H1 (cell line): ENCODE measurements around the gene GPT2. TPM values are rescaled to one million over a fixed set of nuclear protein-coding genes. Genes with fewer than 3 reads are reported as not detected.

ENCODE experiments used
- CTCF ChIA-PET: fragments of 300-600 bp; sonication (Branson Sonifier 250); formaldehyde crosslinking; loops from one replicate; lab custom pipeline; 2021; ENCODE audit not compliant: partially characterized antibody; lab: Charles Lee
- POLR2A ChIA-PET: fragments of 300-600 bp; sonication (Branson Sonifier 250); formaldehyde crosslinking; loops from one replicate; lab custom pipeline; 2021; ENCODE audit warnings: inconsistent platforms; ENCODE audit not compliant: partially characterized antibody; lab: Charles Lee
- DNase-seq, 2 experiments: peaks; one replicate each; pipeline versions ENCODE4 v3.0.0 to v3.0.0-alpha.2; 2010 to 2022; ENCODE audit warnings: low spot score in 2 of 2, low read depth in 1 of 2, mixed read lengths in 1 of 2
- FAIRE-seq: peaks from 2 replicates; lab custom pipeline; 2011; peaks lifted over from hg19 to GRCh38; lab: Jason Lieb, UNC
- H2AFZ ChIP-seq: 2 replicates; pipeline ENCODE4 v1.8.1; 2012; ENCODE audit warnings: low read length, inconsistent platforms
- H2AK5ac ChIP-seq: 2 replicates; pipeline ENCODE4 v1.6.1; 2013; ENCODE audit warnings: low read depth, low read length
- H2BK120ac ChIP-seq: replicated peaks from 2 replicates; pipeline ENCODE3; 2013; ENCODE audit warnings: low read depth, low read length, inconsistent platforms
- H2BK12ac ChIP-seq: 2 replicates; pipeline ENCODE4 v1.6.1; 2013; ENCODE audit warnings: low read depth, low read length
- H2BK15ac ChIP-seq: 2 replicates; pipeline ENCODE4 v1.6.1; 2013; ENCODE audit warnings: low read length
- H2BK20ac ChIP-seq: 2 replicates; pipeline ENCODE4 v1.6.1; 2013; ENCODE audit warnings: low read length
- H2BK5ac ChIP-seq: 2 replicates; pipeline ENCODE4 v1.6.1; 2013; ENCODE audit warnings: low read depth, low read length
- H3K14ac ChIP-seq: 2 replicates; pipeline ENCODE4 v1.6.1; 2013; ENCODE audit warnings: inconsistent platforms; ENCODE audit not compliant: insufficient read length
- H3K18ac ChIP-seq: 2 replicates; pipeline ENCODE4 v1.6.1; 2013; ENCODE audit warnings: low read length; ENCODE audit errors: extremely low read depth
- H3K23ac ChIP-seq: 2 replicates; pipeline ENCODE4 v1.6.1; 2013; ENCODE audit warnings: inconsistent platforms; ENCODE audit not compliant: insufficient read length
- H3K23me2 ChIP-seq: 2 replicates; pipeline ENCODE4 v1.6.1; 2013; ENCODE audit warnings: low read depth, low read length
- H3K27ac ChIP-seq: 2 replicates; pipeline ENCODE4 v1.6.1; 2011; ENCODE audit warnings: low read depth, low read length, inconsistent platforms
- H3K27me3 ChIP-seq, 4 experiments: replicated peaks in 1 of 4; 1 replicate in 1 of 4; 2 replicates in 3 of 4; pipeline versions ENCODE4 v1.6.1 to v1.8.1; 2011 to 2013; ENCODE audit warnings: low read length in 3 of 4, mild to moderate bottlenecking in 3 of 4, inconsistent platforms in 2 of 4, mixed read lengths in 2 of 4, moderate library complexity in 1 of 4; ENCODE audit not compliant: control insufficient read depth in 3 of 4, insufficient read depth in 3 of 4; ENCODE audit errors: extremely low read depth in 1 of 4
- H3K36me3 ChIP-seq, 4 experiments: 2 replicates each; pipeline versions ENCODE4 v1.6.1 to v1.8.1; 2011 to 2013; ENCODE audit warnings: mild to moderate bottlenecking in 4 of 4, low read length in 3 of 4, moderate library complexity in 2 of 4, control low read depth in 1 of 4, inconsistent platforms in 1 of 4; ENCODE audit not compliant: insufficient read depth in 4 of 4, control insufficient read depth in 2 of 4
- H3K4ac ChIP-seq: replicated peaks from 2 replicates; pipeline ENCODE3; 2013; ENCODE audit warnings: low read length, low read depth, mixed read lengths, inconsistent platforms; ENCODE audit not compliant: insufficient read length
- H3K4me1 ChIP-seq, 4 experiments: replicated peaks in 1 of 4; 1 replicate in 1 of 4; 2 replicates in 3 of 4; pipeline versions ENCODE4 v1.6.1 to v1.8.1; 2011 to 2013; ENCODE audit warnings: low read length in 3 of 4, inconsistent platforms in 2 of 4, mixed read lengths in 1 of 4; ENCODE audit not compliant: insufficient read depth in 4 of 4, control insufficient read depth in 3 of 4
- H3K4me2 ChIP-seq, 2 experiments: 2 replicates each; pipeline versions ENCODE4 v1.6.1 to v1.8.1; 2011 to 2013; ENCODE audit warnings: low read depth in 2 of 2, low read length in 2 of 2, control low read depth in 1 of 2, inconsistent platforms in 1 of 2, mild to moderate bottlenecking in 1 of 2; ENCODE audit not compliant: insufficient read depth in 1 of 2
- H3K4me3 ChIP-seq, 4 experiments: fragments of 200-600, 300-600 bp in 1 of 4; sonication (generic), shearing (Covaris generic), sonication (Bioruptor Twin) in 1 of 4; 2 replicates each; pipeline versions ENCODE4 v1.5.1 to v1.8.1; 2011 to 2016; ENCODE audit warnings: low read length in 4 of 4, low read depth in 3 of 4, control low read depth in 2 of 4, inconsistent platforms in 2 of 4, mild to moderate bottlenecking in 2 of 4, mixed read lengths in 1 of 4, moderate library complexity in 1 of 4; ENCODE audit not compliant: insufficient read depth in 2 of 4; ENCODE audit errors: extremely low read depth in 1 of 4
- H3K56ac ChIP-seq: replicated peaks from 2 replicates; pipeline ENCODE3; 2013; ENCODE audit warnings: low read depth, mild to moderate bottlenecking, mixed read lengths, low read length, inconsistent platforms; ENCODE audit not compliant: insufficient read length
- H3K79me1 ChIP-seq: 2 replicates; pipeline ENCODE4 v1.6.1; 2013; ENCODE audit warnings: low read depth, low read length, control low read depth
- H3K79me2 ChIP-seq, 2 experiments: 2 replicates each; pipeline versions ENCODE4 v1.6.1 to v1.8.1; 2012 to 2013; ENCODE audit warnings: low read length in 2 of 2, mild to moderate bottlenecking in 2 of 2, inconsistent platforms in 1 of 2; ENCODE audit not compliant: insufficient read depth in 2 of 2, control insufficient read depth in 1 of 2
- H3K9ac ChIP-seq, 4 experiments: replicated peaks in 1 of 4; 1 replicate in 1 of 4; 2 replicates in 3 of 4; pipeline versions ENCODE4 v1.6.1 to v1.8.1; 2011 to 2013; ENCODE audit warnings: low read depth in 3 of 4, low read length in 3 of 4, control low read depth in 2 of 4, mild to moderate bottlenecking in 2 of 4, moderate library complexity in 2 of 4, inconsistent platforms in 1 of 4; ENCODE audit errors: extremely low read depth in 1 of 4
- H3K9me3 ChIP-seq, 2 experiments: 2 replicates each; pipeline versions ENCODE4 v1.6.1 to v1.8.1; 2012 to 2013; ENCODE audit warnings: mild to moderate bottlenecking in 2 of 2, moderate library complexity in 2 of 2, control low read depth in 1 of 2, inconsistent platforms in 1 of 2, low read depth in 1 of 2, low read length in 1 of 2, mixed read lengths in 1 of 2; ENCODE audit not compliant: insufficient read depth in 2 of 2
- H4K20me1 ChIP-seq, 2 experiments: replicated peaks in 1 of 2; 2 replicates each; pipeline versions ENCODE3 to v1.8.1; 2011 to 2013; ENCODE audit warnings: inconsistent platforms in 2 of 2, low read length in 2 of 2, mild to moderate bottlenecking in 1 of 2; ENCODE audit not compliant: insufficient read depth in 2 of 2, control insufficient read depth in 1 of 2
- H4K5ac ChIP-seq: 2 replicates; pipeline ENCODE4 v1.6.1; 2013; ENCODE audit warnings: low read length, low read depth, mixed read lengths, inconsistent platforms; ENCODE audit not compliant: insufficient read length
- H4K8ac ChIP-seq: 2 replicates; pipeline ENCODE4 v1.8.0; 2013; ENCODE audit warnings: mild to moderate bottlenecking, moderate library complexity, low read length, inconsistent platforms; ENCODE audit not compliant: insufficient read depth; ENCODE audit errors: extremely low read depth
- H4K91ac ChIP-seq: replicated peaks from 2 replicates; pipeline ENCODE3; 2013; ENCODE audit warnings: low read length, mixed read lengths, inconsistent platforms; ENCODE audit not compliant: insufficient read length
- FOSL1 ChIP-seq: IDR thresholded peaks from 2 replicates; pipeline ENCODE4 v1.6.1; 2011; ENCODE audit warnings: mild to moderate bottlenecking, low read depth, low read length, moderate library complexity; ENCODE audit not compliant: insufficient read depth
- GTF2F1 ChIP-seq: IDR thresholded peaks from 2 replicates; pipeline ENCODE4 v1.6.1; 2012; ENCODE audit warnings: low read depth, low read length, improper control_type of control experiment, borderline replicate concordance
- KDM1A ChIP-seq: fragments of 200-600, 300-600 bp; sonication (generic); IDR thresholded peaks from 2 replicates; pipeline ENCODE4 v1.7.1; 2016; ENCODE audit warnings: mild to moderate bottlenecking, low read length, borderline replicate concordance
- KDM5A ChIP-seq: fragments of 200-600 bp; IDR thresholded peaks from 2 replicates; pipeline ENCODE4 v1.7.1; 2012; ENCODE audit warnings: mild to moderate bottlenecking, low read length, inconsistent platforms, mixed read lengths
- MAFK ChIP-seq: IDR thresholded peaks from 2 replicates; pipeline ENCODE4 v1.6.1; 2012; ENCODE audit warnings: low read depth, mild to moderate bottlenecking, improper control_type of control experiment, low read length
- NANOG ChIP-seq: IDR thresholded peaks from 2 replicates; pipeline ENCODE4 v1.6.1; 2011; ENCODE audit warnings: low read length, low read depth, mild to moderate bottlenecking, inconsistent platforms; ENCODE audit not compliant: insufficient read depth, poor library complexity, severe bottlenecking
- POU5F1 ChIP-seq: IDR thresholded peaks from 2 replicates; pipeline ENCODE4 v1.6.1; 2011; ENCODE audit warnings: low read depth, mild to moderate bottlenecking, low read length, moderate library complexity
- RAD21 ChIP-seq, 2 experiments: IDR thresholded peaks in 1 of 2; conservative IDR thresholded peaks in 1 of 2; 2 replicates each; pipeline ENCODE4 v1.6.1; 2011; ENCODE audit warnings: low read depth in 2 of 2, low read length in 2 of 2, improper control_type of control experiment in 1 of 2, inconsistent platforms in 1 of 2, mild to moderate bottlenecking in 1 of 2, moderate library complexity in 1 of 2
- SAP30 ChIP-seq: fragments of 300-600 bp; sonication (generic); IDR thresholded peaks from 2 replicates; pipeline ENCODE4 v1.7.1; 2012; ENCODE audit warnings: low read length, moderate library complexity, mild to moderate bottlenecking, inconsistent platforms; ENCODE audit not compliant: insufficient read depth, insufficient replicate concordance
- WGBS, 2 experiments: shearing (Covaris generic) in 1 of 2; methylation state at CpG; one replicate each; pipeline versions ENCODE4 v1.1.6 to v1.1.7; 2013 to 2015; ENCODE audit warnings: low lambda C conversion rate in 2 of 2, mixed read lengths in 2 of 2, inconsistent platforms in 1 of 2, low coverage in 1 of 2, missing lambda C conversion rate in 1 of 2; ENCODE audit not compliant: insufficient replicate concordance in 2 of 2, insufficient coverage in 1 of 2, insufficient read length in 1 of 2; ENCODE audit errors: extremely low coverage in 1 of 2, missing lambda C conversion rate in 1 of 2; 5-methylcytosine and 5-hydroxymethylcytosine counted together
- polyA plus RNA-seq, 7 experiments: library from polyadenylated mRNA; depleted of rRNA in 3 of 7; stranded (reverse) in 5 of 7; unstranded in 2 of 7; fragments of >200 nt in 5 of 7; fragments of 200-250 nt in 2 of 7; gene quantifications; 1 replicate in 5 of 7; 2 replicates in 1 of 7; 4 replicates in 1 of 7; pipeline versions ENCODE4 v1.2.1 to v1.2.3, GENCODE V29; 2011 to 2013; ENCODE audit warnings: missing spikeins in 2 of 7, mixed read lengths in 2 of 7
- total RNA-seq: library from RNA; stranded (reverse); fragmentation: NEBNext Ultra II Directional; extraction: Animal tissue kit (Norgen Biotek cat#: 25700); gene quantifications from 2 replicates; pipeline ENCODE4 v1.2.1, GENCODE V29; 2021

Gene GPT2
- total and polyA plus RNA-seq, 2 of the 8 experiments (the other 6 are each of a cell fraction or from before 2014, with no cell fraction given) = 71.6 to 94.1 TPM

DNA sequence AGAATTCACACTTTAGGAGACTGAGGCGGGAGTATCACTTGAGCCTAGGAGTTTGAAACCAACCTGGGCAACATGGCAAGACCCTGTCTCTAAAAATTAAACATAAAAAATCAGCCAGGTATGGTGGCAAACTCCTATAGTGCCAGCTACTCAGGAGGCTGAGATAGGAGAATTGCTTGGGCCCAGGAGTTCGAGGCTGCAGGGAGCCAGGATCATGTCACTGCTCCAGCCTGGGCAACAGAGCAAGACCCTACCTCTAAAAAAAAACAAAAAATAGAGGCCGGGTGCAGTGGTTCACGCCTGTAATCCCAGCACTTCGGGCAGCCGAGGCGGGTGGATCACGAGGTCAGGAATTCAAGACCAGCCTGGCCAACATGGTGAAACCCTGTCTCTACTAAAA is 8.9 kb upstream of the GPT2 start:
- no peak overlapping the region for H3K27ac ChIP-seq
- no peak overlapping the region for H3K23ac ChIP-seq
- no peak overlapping the region for H2AFZ ChIP-seq
- no peak overlapping the region for H2BK20ac ChIP-seq
- FAIRE-seq = no peak
- no peaks in the 10 kb centered on the region for H3K23me2 ChIP-seq
- H3K79me1 ChIP-seq = no peaks in the 10 kb centered on the region
- no peak overlapping the region for H2BK120ac ChIP-seq
- H2BK12ac ChIP-seq = no peak overlapping the region
- ChIA-PET CTCF (interaction anchor here (0.6 to 3.2 kb wide), 6 partner anchors 11 to 514 kb away, joined by 3 to 17 read pairs (median 3); no protein-coding TSS in a partner anchor), POLR2A (interaction anchor here (2.0 to 4.6 kb wide), 4 partner anchors 9 to 20 kb away, joined by 8 to 20 read pairs (median 14); partner anchors contain the start of gene GPT2)
- no peak overlapping the region for H2BK5ac ChIP-seq
- H4K5ac ChIP-seq = no peak overlapping the region
- H2BK15ac ChIP-seq = no peak overlapping the region
- no peaks in the 10 kb centered on the region for H3K4me1 ChIP-seq
- H4K20me1 ChIP-seq = no peaks in the 10 kb centered on the region
- no peak overlapping the region for H3K4me2 ChIP-seq
- H3K4me3 ChIP-seq = no peak overlapping the region
- H3K14ac ChIP-seq = no peak overlapping the region
- H3K36me3 ChIP-seq = no peaks in the 10 kb centered on the region
- H2AK5ac ChIP-seq = no peak overlapping the region
- H3K79me2 ChIP-seq = no peaks in the 10 kb centered on the region
- H3K9me3 ChIP-seq = no peaks in the 10 kb centered on the region
- H3K4ac ChIP-seq = no peak overlapping the region
- no peak overlapping the region for H4K8ac ChIP-seq
- no peak for TF ChIP-seq SAP30
- TF ChIP-seq MAFK = no peak
- no peak for TF ChIP-seq KDM5A
- TF ChIP-seq FOSL1 = no peak
- TF ChIP-seq KDM1A = no peak
- no peak for TF ChIP-seq GTF2F1
- TF ChIP-seq NANOG = no peak
- TF ChIP-seq RAD21 (IDR thresholded peaks at IDR 0.05 in 1 of 2, conservative IDR thresholded peaks at IDR 0.05 in 1 of 2; ENCODE audit: low read depth in 2 of 2, low read length in 2 of 2) = no peak
- no peak for TF ChIP-seq POU5F1
- TF ChIP-seq, all 59 proteins: peak for 0
- WGBS, 2 experiments = 86% methylated on average over 8 of the region's 8 CpGs; no CpG with 5 or more reads in 1 of the 2 experiments
- no peak overlapping the region for H3K56ac ChIP-seq
- no peak for DNase-seq
- no peaks in the 10 kb centered on the region for H3K27me3 ChIP-seq
- H3K9ac ChIP-seq = no peak overlapping the region
- no peak overlapping the region for H3K18ac ChIP-seq
- H4K91ac ChIP-seq = no peak overlapping the region
